ENCODE results near the gene RPLP2.

RPLP2 gene

GRCh38 chr11:859394-860131, 49.8 kb downstream of the RPLP2 start:
- Histone ChIP-seq H3K27me3 (ENCODE audit: insufficient read depth, poor library complexity, severe bottlenecking) (peaks cover 2% of the 10 kb centered on the region), H3K4me3 (replicated peaks; ENCODE audit: insufficient read depth, low read length) (no peak overlapping the region), H3K27ac (replicated peaks) (no peak overlapping the region)
- no peak for TF ChIP-seq CTCF (IDR thresholded peaks at IDR 0.05; ENCODE audit: insufficient read depth, low read length)
- DNase-seq (ENCODE audit: low read depth in 1 of 2, low spot score in 1 of 2), result no peak

GRCh38 chr11:860234-861104, 50.7 kb downstream of the RPLP2 start:
- no peak for TF ChIP-seq POLR2AphosphoS5 (IDR thresholded peaks at IDR 0.05; ENCODE audit: low read depth)
- TF ChIP-seq GABPA (IDR thresholded peaks at IDR 0.05; ENCODE audit: low read depth), result no peak
- TF ChIP-seq REST (IDR thresholded peaks at IDR 0.05; ENCODE audit: insufficient replicate concordance, low read depth), result no peak
- TF ChIP-seq SPI1 (IDR thresholded peaks at IDR 0.05; ENCODE audit: borderline replicate concordance, low read depth), result no peak
- no peak for TF ChIP-seq CTCF (IDR thresholded peaks at IDR 0.05; ENCODE audit: insufficient read depth, low read length)
- Histone ChIP-seq H3K27me3 (ENCODE audit: insufficient read depth, poor library complexity, severe bottlenecking) (peaks cover 2% of the 10 kb centered on the region), H3K4me3 (replicated peaks; ENCODE audit: insufficient read depth, low read length) (no peak overlapping the region), H3K27ac (replicated peaks) (no peak overlapping the region)
- no peak for DNase-seq (ENCODE audit: low read depth in 1 of 2, low spot score in 1 of 2)

- TF ChIP-seq GABPA (IDR thresholded peaks at IDR 0.05; ENCODE audit: low read depth) (no peak), SPI1 (IDR thresholded peaks at IDR 0.05; ENCODE audit: borderline replicate concordance, low read depth) (no peak), CTCF (IDR thresholded peaks at IDR 0.05; ENCODE audit: insufficient read depth, low read length) (no peak), POLR2AphosphoS5 (IDR thresholded peaks at IDR 0.05; ENCODE audit: low read depth) (no peak), REST (IDR thresholded peaks at IDR 0.05; ENCODE audit: insufficient replicate concordance, low read depth) (no peak)
- H3K27me3 ChIP-seq (ENCODE audit: insufficient read depth, poor library complexity, severe bottlenecking), result peaks cover 2% of the 10 kb centered on the region
- no peak overlapping the region for H3K27ac ChIP-seq (replicated peaks)
- DNase-seq (ENCODE audit: low read depth in 1 of 2, low spot score in 1 of 2), result no peak
- no peak overlapping the region for H3K4me3 ChIP-seq (replicated peaks; ENCODE audit: insufficient read depth, low read length)
Observed at GRCh38 chr11:861105-861479, 51.3 kb downstream of the RPLP2 start.

All from HL-60 (cell line).